ENCODE results near the gene AKT3. TPM values are rescaled to one million over a fixed set of nuclear protein-coding genes. Genes with fewer than 3 reads are reported as not detected.

AKT3 gene
- total RNA-seq, 2 experiments from 2014 or later = 80.4 to 88.5 TPM

GRCh38 chr1:243558576-243558975, 291.5 kb downstream of the AKT3 start:
- Histone ChIP-seq H3K27me3 (ENCODE audit: control insufficient read depth in 1 of 2, insufficient read depth in 2 of 2, low read length in 2 of 2) (no peaks in the 10 kb centered on the region), H3K4me3 (ENCODE audit: low read length) (no peak overlapping the region), H3K27ac (ENCODE audit: low read depth in 1 of 2, low read length in 2 of 2) (no peak overlapping the region), H3K9me3 (ENCODE audit: control insufficient read depth in 1 of 2, insufficient read depth in 1 of 2, low read length in 2 of 2) (no peaks in the 10 kb centered on the region), H3K4me1 (ENCODE audit: insufficient read depth, low read length) (no peaks in the 10 kb centered on the region), H3K36me3 (ENCODE audit: insufficient read depth, low read length) (peaks cover 24% of the 10 kb centered on the region)
- intact Hi-C loops (cut with DNase I, micrococcal nuclease) = no loop called here
- Mint-ChIP-seq H3K27me3 (no peaks in the 10 kb centered on the region), H3K27ac (no peak overlapping the region), H3K36me3 (ENCODE audit: low read depth) (peaks cover 43% of the 10 kb centered on the region), H3K4me1 (ENCODE audit: low read depth) (no peaks in the 10 kb centered on the region), H3K9me3 (no peaks in the 10 kb centered on the region), H3K4me3 (no peak overlapping the region)
- no peak for DNase-seq
- ChIA-PET CTCF (no interaction called here), POLR2A (no interaction called here)
- no peak for ATAC-seq (ENCODE audit: poor library complexity)
- TF ChIP-seq, protein P1, sequence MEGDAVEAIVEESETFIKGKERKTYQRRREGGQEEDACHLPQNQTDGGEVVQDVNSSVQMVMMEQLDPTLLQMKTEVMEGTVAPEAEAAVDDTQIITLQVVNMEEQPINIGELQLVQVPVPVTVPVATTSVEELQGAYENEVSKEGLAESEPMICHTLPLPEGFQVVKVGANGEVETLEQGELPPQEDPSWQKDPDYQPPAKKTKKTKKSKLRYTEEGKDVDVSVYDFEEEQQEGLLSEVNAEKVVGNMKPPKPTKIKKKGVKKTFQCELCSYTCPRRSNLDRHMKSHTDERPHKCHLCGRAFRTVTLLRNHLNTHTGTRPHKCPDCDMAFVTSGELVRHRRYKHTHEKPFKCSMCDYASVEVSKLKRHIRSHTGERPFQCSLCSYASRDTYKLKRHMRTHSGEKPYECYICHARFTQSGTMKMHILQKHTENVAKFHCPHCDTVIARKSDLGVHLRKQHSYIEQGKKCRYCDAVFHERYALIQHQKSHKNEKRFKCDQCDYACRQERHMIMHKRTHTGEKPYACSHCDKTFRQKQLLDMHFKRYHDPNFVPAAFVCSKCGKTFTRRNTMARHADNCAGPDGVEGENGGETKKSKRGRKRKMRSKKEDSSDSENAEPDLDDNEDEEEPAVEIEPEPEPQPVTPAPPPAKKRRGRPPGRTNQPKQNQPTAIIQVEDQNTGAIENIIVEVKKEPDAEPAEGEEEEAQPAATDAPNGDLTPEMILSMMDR (IDR thresholded peaks at IDR 0.05) = no peak

GRCh38 chr1:243557866-243558265, 292.2 kb downstream of the AKT3 start:
- intact Hi-C loops (cut with DNase I, micrococcal nuclease) = no loop called here
- peaks cover 45% of the 10 kb centered on the region for H3K36me3 Mint-ChIP-seq (ENCODE audit: low read depth)
- Histone ChIP-seq H3K4me3 (ENCODE audit: low read length) (no peak overlapping the region), H3K36me3 (ENCODE audit: insufficient read depth, low read length) (peaks cover 18% of the 10 kb centered on the region), H3K27me3 (ENCODE audit: control insufficient read depth in 1 of 2, insufficient read depth in 2 of 2, low read length in 2 of 2) (no peaks in the 10 kb centered on the region), H3K9me3 (ENCODE audit: control insufficient read depth in 1 of 2, insufficient read depth in 1 of 2, low read length in 2 of 2) (no peaks in the 10 kb centered on the region), H3K4me1 (ENCODE audit: insufficient read depth, low read length) (no peaks in the 10 kb centered on the region), H3K27ac (ENCODE audit: low read depth in 1 of 2, low read length in 2 of 2) (no peak overlapping the region)
- H3K4me1 Mint-ChIP-seq (ENCODE audit: low read depth) = no peaks in the 10 kb centered on the region
- H3K27ac Mint-ChIP-seq = no peak overlapping the region
- POLR2A ChIA-PET = no interaction called here
- no peak for ATAC-seq (ENCODE audit: poor library complexity)
- TF ChIP-seq, protein P1 (IDR thresholded peaks at IDR 0.05) = no peak
- H3K27me3 Mint-ChIP-seq = no peaks in the 10 kb centered on the region
- CTCF ChIA-PET = interaction anchor here (0.5 kb wide), 1 partner anchor 113 kb away, joined by 4 read pairs; no protein-coding TSS in a partner anchor
- no peaks in the 10 kb centered on the region for H3K9me3 Mint-ChIP-seq
- no peak overlapping the region for H3K4me3 Mint-ChIP-seq
- no peak for DNase-seq

- TF ChIP-seq, protein P1 (IDR thresholded peaks at IDR 0.05) = no peak
- no peak overlapping the region for H3K4me3 Mint-ChIP-seq
- ChIA-PET POLR2A (no interaction called here), CTCF (no interaction called here)
- Histone ChIP-seq H3K4me1 (ENCODE audit: insufficient read depth, low read length) (no peaks in the 10 kb centered on the region), H3K4me3 (ENCODE audit: low read length) (no peak overlapping the region), H3K27me3 (ENCODE audit: control insufficient read depth in 1 of 2, insufficient read depth in 2 of 2, low read length in 2 of 2) (no peaks in the 10 kb centered on the region), H3K36me3 (ENCODE audit: insufficient read depth, low read length) (peaks cover 2% of the 10 kb centered on the region), H3K27ac (ENCODE audit: low read depth in 1 of 2, low read length in 2 of 2) (no peak overlapping the region), H3K9me3 (ENCODE audit: control insufficient read depth in 1 of 2, insufficient read depth in 1 of 2, low read length in 2 of 2) (no peaks in the 10 kb centered on the region)
- ATAC-seq (ENCODE audit: poor library complexity) = no peak
- no peaks in the 10 kb centered on the region for H3K4me1 Mint-ChIP-seq (ENCODE audit: low read depth)
- DNase-seq = no peak
- no peak overlapping the region for H3K27ac Mint-ChIP-seq
- peaks cover 49% of the 10 kb centered on the region for H3K36me3 Mint-ChIP-seq (ENCODE audit: low read depth)
- intact Hi-C loops (cut with DNase I, micrococcal nuclease) = no loop called here
- H3K9me3 Mint-ChIP-seq = no peaks in the 10 kb centered on the region
- no peaks in the 10 kb centered on the region for H3K27me3 Mint-ChIP-seq
Observed at GRCh38 chr1:243554686-243555085, 295.4 kb downstream of the AKT3 start.
